SK-N-DZ (cell line): Measurements from ENCODE around the gene DAAM1.

Source experiments
- DNase-seq: peaks from one replicate; pipeline ENCODE4 v3.0.0-alpha.2; 2015; ENCODE audit warnings: low spot score

The DAAM1 gene

GRCh38 chr14:59339524-59340330 is 151.3 kb downstream of the DAAM1 start:
- DNase-seq = no peak

GRCh38 chr14:59341858-59342477 is 153.5 kb downstream of the DAAM1 start:
- no peak for DNase-seq

GRCh38 chr14:59342516-59343484 is 154.3 kb downstream of the DAAM1 start:
- DNase-seq = no peak

- DNase-seq = no peak
Measured at GRCh38 chr14:59343585-59343984, 155.1 kb downstream of the DAAM1 start.

- DNase-seq = no peak
Measured at GRCh38 chr14:59344016-59344415, 155.5 kb downstream of the DAAM1 start.

GRCh38 chr14:59344691-59345455 is 156.4 kb downstream of the DAAM1 start:
- DNase-seq = no peak

- no peak for DNase-seq
Measured at GRCh38 chr14:59346329-59346728, 157.9 kb downstream of the DAAM1 start.

GRCh38 chr14:59346796-59347510 is 158.5 kb downstream of the DAAM1 start:
- no peak for DNase-seq

- no peak for DNase-seq
Measured at GRCh38 chr14:59347511-59347900, 159.0 kb downstream of the DAAM1 start.

GRCh38 chr14:59347915-59348314 is 159.4 kb downstream of the DAAM1 start:
- no peak for DNase-seq

- DNase-seq = no peak
Measured at GRCh38 chr14:59349258-59349701, 160.8 kb downstream of the DAAM1 start.

- DNase-seq = no peak
Measured at GRCh38 chr14:59352961-59353360, 164.5 kb downstream of the DAAM1 start.

- no peak for DNase-seq
Measured at GRCh38 chr14:59354666-59355065, 166.2 kb downstream of the DAAM1 start.

GRCh38 chr14:59355091-59355490 is 166.6 kb downstream of the DAAM1 start:
- DNase-seq = no peak

- no peak for DNase-seq
Measured at GRCh38 chr14:59356312-59356711, 167.8 kb downstream of the DAAM1 start.

GRCh38 chr14:59356767-59357166 is 168.3 kb downstream of the DAAM1 start:
- no peak for DNase-seq

GRCh38 chr14:59358102-59358501 is 169.6 kb downstream of the DAAM1 start:
- DNase-seq = no peak

GRCh38 chr14:59358784-59359183 is 170.3 kb downstream of the DAAM1 start:
- DNase-seq = no peak

GRCh38 chr14:59359431-59360124 is 171.1 kb downstream of the DAAM1 start:
- DNase-seq = no peak

GRCh38 chr14:59360233-59360632 is 171.8 kb downstream of the DAAM1 start:
- DNase-seq = no peak
